NCI-H1048 (cell line): ENCODE results near the gene RASAL1.

Experiments
- DNase-seq: peaks from one replicate; lab custom pipeline; 2025; lab: John Stamatoyannopoulos, UW

Gene RASAL1

GRCh38 chr12:113135178-113136127 is at the start of gene RASAL1:
TSS of gene RASAL1 (minus strand) at chr12:113135761. CDS start at chr12:113135462, 299 bp downstream.
- peak; percentile 72 for DNase-seq

- DNase-seq, result peak; percentile 65
Measured at GRCh38 chr12:113184900-113185179, 49.3 kb upstream of the RASAL1 start.

GRCh38 chr12:113184098-113184899 is 48.7 kb upstream of the RASAL1 start:
- DNase-seq, result peak; percentile 65

GRCh38 chr12:113183030-113183589 is 47.5 kb upstream of the RASAL1 start:
- no peak for DNase-seq

- DNase-seq, result no peak
Measured at GRCh38 chr12:113181975-113182374, 46.4 kb upstream of the RASAL1 start.

- DNase-seq, result no peak
Measured at GRCh38 chr12:113180333-113180732, 44.8 kb upstream of the RASAL1 start.

GRCh38 chr12:113179023-113179422 is 43.5 kb upstream of the RASAL1 start:
- no peak for DNase-seq

GRCh38 chr12:113174461-113175384 is 39.2 kb upstream of the RASAL1 start:
- DNase-seq, result no peak

- no peak for DNase-seq
Measured at GRCh38 chr12:113173081-113173698, 37.6 kb upstream of the RASAL1 start.

- DNase-seq, result no peak
Measured at GRCh38 chr12:113172185-113172584, 36.6 kb upstream of the RASAL1 start.

GRCh38 chr12:113171543-113171942 is 36.0 kb upstream of the RASAL1 start:
- no peak for DNase-seq

- DNase-seq, result no peak
Measured at GRCh38 chr12:113170926-113171325, 35.4 kb upstream of the RASAL1 start.

- DNase-seq, result no peak
Measured at GRCh38 chr12:113170457-113170856, 34.9 kb upstream of the RASAL1 start.

GRCh38 chr12:113169697-113170096 is 34.1 kb upstream of the RASAL1 start:
- no peak for DNase-seq

- no peak for DNase-seq
Measured at GRCh38 chr12:113167868-113168267, 32.3 kb upstream of the RASAL1 start.

GRCh38 chr12:113165521-113166450 is 30.2 kb upstream of the RASAL1 start:
- no peak for DNase-seq

GRCh38 chr12:113164014-113164413 is 28.5 kb upstream of the RASAL1 start:
- no peak for DNase-seq

- no peak for DNase-seq
Measured at GRCh38 chr12:113163030-113163360, 27.4 kb upstream of the RASAL1 start.

GRCh38 chr12:113162102-113163029 is 26.8 kb upstream of the RASAL1 start:
- DNase-seq, result no peak
